Smooth muscle cell (in vitro differentiated cells): Measurements from ENCODE around the gene JPT1. TPM values are rescaled to one million over a fixed set of nuclear protein-coding genes. Genes with fewer than 3 reads are reported as not detected.
A peak's percentile ranks its signal among the peaks of the same experiment; 100 is the strongest.

Experiments
- DNase-seq: peaks from one replicate; lab custom pipeline; 2025; ENCODE audit not compliant: unreplicated experiment; lab: John Stamatoyannopoulos, UW
- H2AFZ ChIP-seq: fragments of 200-600 bp; sonication (generic); 2 replicates; pipeline ENCODE4 v1.6.0; 2016; ENCODE audit warnings: antibody characterized with exemption, low read depth, mild to moderate bottlenecking
- H3F3A ChIP-seq: fragments of 200-600 bp; sonication (generic); 2 replicates; pipeline ENCODE4 v1.6.0; 2017; ENCODE audit warnings: antibody characterized with exemption, low read depth
- H3K27ac ChIP-seq: fragments of 200-600 bp; sonication (generic); 2 replicates; pipeline ENCODE4 v1.5.1; 2016; ENCODE audit warnings: low read depth, mild to moderate bottlenecking
- H3K27me3 ChIP-seq: fragments of 200-600 bp; sonication (generic); 2 replicates; pipeline ENCODE4 v1.6.1; 2016; ENCODE audit warnings: low read depth, mild to moderate bottlenecking
- H3K36me3 ChIP-seq: fragments of 200-600 bp; sonication (generic); 2 replicates; pipeline ENCODE4 v1.5.1; 2016; ENCODE audit warnings: low read depth
- H3K4me1 ChIP-seq: fragments of 200-600 bp; sonication (generic); 2 replicates; pipeline ENCODE4 v1.5.1; 2016; ENCODE audit warnings: low read depth
- H3K4me2 ChIP-seq: fragments of 200-600 bp; sonication (generic); 2 replicates; pipeline ENCODE4 v1.6.0; 2016; ENCODE audit warnings: mild to moderate bottlenecking
- H3K4me3 ChIP-seq: fragments of 200-600 bp; sonication (generic); 2 replicates; pipeline ENCODE4 v1.5.1; 2016; ENCODE audit warnings: mild to moderate bottlenecking
- H3K79me2 ChIP-seq: fragments of 200-600 bp; sonication (generic); 2 replicates; pipeline ENCODE4 v1.6.0; 2016; ENCODE audit warnings: low read depth, mild to moderate bottlenecking
- H3K9ac ChIP-seq: fragments of 200-600 bp; sonication (generic); 2 replicates; pipeline ENCODE4 v1.6.0; 2016; ENCODE audit warnings: low read depth
- H3K9me3 ChIP-seq: fragments of 200-600 bp; sonication (generic); replicated peaks from 2 replicates; pipeline ENCODE4 v1.5.1; 2016; ENCODE audit warnings: low read depth
- H4K20me1 ChIP-seq: fragments of 200-600 bp; sonication (generic); 2 replicates; pipeline ENCODE4 v1.6.0; 2016; ENCODE audit warnings: low read depth
- CTCF ChIP-seq: fragments of 200-600 bp; sonication (generic); IDR thresholded peaks from 2 replicates; pipeline ENCODE4 v1.5.1; 2017; ENCODE audit warnings: borderline replicate concordance, mild to moderate bottlenecking, antibody characterized with exemption; ENCODE audit not compliant: insufficient read depth, poor library complexity, severe bottlenecking
- WGBS: methylation state at CpG from one replicate; pipeline ENCODE4 v1.1.7; 2016; ENCODE audit warnings: low lambda C conversion rate; 5-methylcytosine and 5-hydroxymethylcytosine counted together
- polyA plus RNA-seq: library from polyadenylated mRNA; unstranded; fragments of >200 nt; fragmentation: Nextera tagmentation; extraction: Ambion mirVana; gene quantifications from 2 replicates; pipeline ENCODE4 v1.2.1, GENCODE V29; 2016
- total RNA-seq: library from RNA; depleted of rRNA; stranded (reverse); fragments of >200 nt; gene quantifications from 2 replicates; pipeline ENCODE4 v1.2.3, GENCODE V29; 2014

Gene JPT1
- total RNA-seq: 103 and 141 TPM in 2 replicates
- 240 and 288 TPM in 2 replicates for polyA plus RNA-seq

GRCh38 chr17:75154195-75155106 is at the start of gene JPT1:
Gene JPT1 (minus strand): TSS chr17:75154512. CDS start chr17:75154397, 115 bp downstream.
- H3K79me2 ChIP-seq: peaks cover 47% of the 10 kb centered on the region
- TF ChIP-seq CTCF: no peak
- peak within 1 kb of the TSS; percentile 56 for H3K27ac ChIP-seq
- peak within 1 kb of the TSS; percentile 91 for H3K4me2 ChIP-seq
- peak within 1 kb of the TSS; percentile 84 for H3K4me3 ChIP-seq
- H3K4me1 ChIP-seq: peaks cover 20% of the 10 kb centered on the region
- peak within 1 kb of the TSS; percentile 4 for H2AFZ ChIP-seq
- H3K36me3 ChIP-seq: no peaks in the 10 kb centered on the region
- peaks cover 10% of the 10 kb centered on the region for H3F3A ChIP-seq
- H4K20me1 ChIP-seq: peaks cover 33% of the 10 kb centered on the region
- peak; percentile 84 for DNase-seq
- H3K9ac ChIP-seq: peak within 1 kb of the TSS; percentile 76
- H3K27me3 ChIP-seq: no peaks in the 10 kb centered on the region
- WGBS: 1% methylated on average over 49 of the region's 67 CpGs
- H3K9me3 ChIP-seq: no peaks in the 10 kb centered on the region

GRCh38 chr17:75199886-75200618 is 45.7 kb upstream of the JPT1 start:
- no peaks in the 10 kb centered on the region for H3K79me2 ChIP-seq
- H3K9me3 ChIP-seq: no peaks in the 10 kb centered on the region
- no peak overlapping the region for H3K4me2 ChIP-seq
- 93% methylated on average over 6 of the region's 6 CpGs for WGBS
- no peak overlapping the region for H3K4me3 ChIP-seq
- peaks cover 3% of the 10 kb centered on the region for H3K4me1 ChIP-seq
- H2AFZ ChIP-seq: no peak overlapping the region
- H4K20me1 ChIP-seq: no peaks in the 10 kb centered on the region
- H3K27me3 ChIP-seq: no peaks in the 10 kb centered on the region
- no peak overlapping the region for H3K27ac ChIP-seq
- no peaks in the 10 kb centered on the region for H3K36me3 ChIP-seq
- DNase-seq: no peak
- peaks cover 4% of the 10 kb centered on the region for H3F3A ChIP-seq
- no peak for TF ChIP-seq CTCF
- H3K9ac ChIP-seq: no peak overlapping the region

- WGBS: 46% methylated on average over 4 of the region's 5 CpGs
- Histone ChIP-seq H3K79me2 (no peaks in the 10 kb centered on the region), H3K4me1 (no peaks in the 10 kb centered on the region), H3K27ac (no peak overlapping the region), H3K9me3 (no peaks in the 10 kb centered on the region), H3K4me3 (no peak overlapping the region), H3K27me3 (no peaks in the 10 kb centered on the region), H2AFZ (no peak overlapping the region), H3F3A (no peaks in the 10 kb centered on the region), H3K9ac (no peak overlapping the region), H3K4me2 (no peak overlapping the region), H4K20me1 (no peaks in the 10 kb centered on the region), H3K36me3 (no peaks in the 10 kb centered on the region)
- no peak for TF ChIP-seq CTCF
- no peak for DNase-seq
Observed at GRCh38 chr17:75194879-75195278, 40.6 kb upstream of the JPT1 start.
